GM10266 (cell line): Measurements from ENCODE around the gene HAPLN2.

Experiments used
- DNase-seq: peaks from one replicate; pipeline ENCODE4 v3.0.0; 2012; ENCODE audit errors: extremely low spot score
- CTCF ChIP-seq: IDR thresholded peaks from 2 replicates; pipeline ENCODE4 v1.5.1; 2012; ENCODE audit warnings: mild to moderate bottlenecking, low read depth; ENCODE audit not compliant: control insufficient read depth, insufficient read depth; ENCODE audit errors: missing control alignments

HAPLN2 gene

GRCh38 chr1:156589546-156589945 lies 29.7 kb upstream of the HAPLN2 start:
- no peak for DNase-seq
- TF ChIP-seq CTCF = no peak

DNA sequence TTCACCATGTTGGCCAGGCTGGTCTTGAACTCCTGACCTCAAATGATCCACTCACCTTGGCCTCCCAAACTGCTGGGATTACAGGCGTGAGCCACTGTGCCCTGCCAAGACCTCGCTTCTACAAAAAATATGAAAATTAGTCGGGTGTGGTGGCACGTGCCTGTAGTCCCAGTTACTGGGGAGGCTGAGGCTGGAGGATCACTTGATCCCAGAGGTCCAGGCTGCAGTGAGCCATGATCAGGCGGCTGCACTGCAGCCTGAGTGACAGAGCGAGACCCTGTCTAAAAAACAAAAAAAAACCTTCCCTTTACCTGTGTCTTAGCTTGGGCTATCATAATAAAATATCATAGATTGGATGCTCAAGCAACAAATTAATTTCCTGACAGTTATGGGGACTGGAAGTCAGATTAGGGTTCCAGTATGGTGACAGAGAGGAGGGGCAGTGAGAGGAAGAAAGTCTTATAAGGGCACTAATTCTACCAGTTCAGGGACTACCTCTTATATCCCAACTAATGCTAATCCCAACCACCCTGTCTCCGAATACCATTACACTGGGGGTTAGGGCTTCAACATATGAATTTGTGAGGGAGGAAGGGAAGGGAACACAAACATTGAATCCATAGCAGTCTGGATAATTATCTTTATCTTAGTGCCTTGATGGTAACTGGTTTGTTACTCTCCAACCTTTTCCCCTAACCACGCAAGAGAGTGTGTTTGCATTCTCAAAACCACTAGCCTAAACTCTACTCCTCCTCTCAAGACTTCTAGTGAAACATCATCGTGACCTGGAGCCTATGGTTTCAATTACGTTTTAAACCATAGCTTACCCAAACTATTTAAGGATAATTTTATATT lies 28.7 kb upstream of the HAPLN2 start:
- no peak for DNase-seq
- no peak for TF ChIP-seq CTCF

GRCh38 chr1:156591181-156591431 lies 28.1 kb upstream of the HAPLN2 start:
- no peak for DNase-seq
- TF ChIP-seq CTCF = no peak

GRCh38 chr1:156591432-156592157 lies 27.6 kb upstream of the HAPLN2 start, which contains the start of gene NAXE:
Gene NAXE, plus strand, starts transcription at chr1:156591776. Its CDS starts 29 bp downstream, at chr1:156591805.
- no peak for TF ChIP-seq CTCF
- DNase-seq = peak; percentile 87

DNA sequence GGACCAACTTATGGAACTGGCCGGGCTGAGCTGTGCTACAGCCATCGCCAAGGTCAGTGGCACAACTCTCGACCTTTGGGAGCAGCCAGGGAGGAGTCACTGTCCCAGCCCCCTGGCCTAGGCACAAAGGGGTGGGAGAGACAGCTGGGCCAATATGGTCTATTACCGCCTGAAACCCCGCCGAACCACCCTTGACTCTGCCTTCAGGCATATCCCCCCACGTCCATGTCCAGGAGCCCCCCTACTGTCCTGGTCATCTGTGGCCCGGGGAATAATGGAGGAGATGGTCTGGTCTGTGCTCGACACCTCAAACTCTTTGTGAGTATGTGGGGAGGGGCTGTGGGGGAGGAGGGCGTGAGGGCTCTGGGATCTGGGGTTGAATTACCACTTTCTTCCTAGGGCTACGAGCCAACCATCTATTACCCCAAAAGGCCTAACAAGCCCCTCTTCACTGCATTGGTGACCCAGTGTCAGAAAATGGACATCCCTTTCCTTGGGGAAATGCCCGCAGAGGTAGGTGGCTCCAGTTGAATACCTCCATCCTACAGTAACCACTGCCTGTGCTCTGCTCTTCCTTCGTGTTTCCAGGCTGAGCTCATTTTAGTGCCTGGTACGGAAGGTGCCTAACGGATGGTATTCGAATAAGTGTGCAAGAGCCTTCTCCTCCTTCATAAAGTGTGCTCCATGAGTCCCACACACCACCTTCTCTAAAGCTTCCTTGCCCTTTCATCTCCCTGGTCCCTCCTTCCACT lies 26.9 kb upstream of the HAPLN2 start:
- TF ChIP-seq CTCF = no peak
- DNase-seq = no peak

- TF ChIP-seq CTCF = no peak
- DNase-seq = no peak
These were observed 26.1 kb upstream of the HAPLN2 start for GRCh38 chr1:156592910-156593660.
